NCI-H2171 (cell line): ENCODE data around the gene PLPPR3.
"Not testable (repeated sequence)": the region's sequence is repeated elsewhere in the genome, so short reads cannot be mapped to it uniquely, and the experiment has no call there.

Experiments used
- DNase-seq: peaks from one replicate; lab custom pipeline; 2025; lab: John Stamatoyannopoulos, UW

PLPPR3 gene

DNA sequence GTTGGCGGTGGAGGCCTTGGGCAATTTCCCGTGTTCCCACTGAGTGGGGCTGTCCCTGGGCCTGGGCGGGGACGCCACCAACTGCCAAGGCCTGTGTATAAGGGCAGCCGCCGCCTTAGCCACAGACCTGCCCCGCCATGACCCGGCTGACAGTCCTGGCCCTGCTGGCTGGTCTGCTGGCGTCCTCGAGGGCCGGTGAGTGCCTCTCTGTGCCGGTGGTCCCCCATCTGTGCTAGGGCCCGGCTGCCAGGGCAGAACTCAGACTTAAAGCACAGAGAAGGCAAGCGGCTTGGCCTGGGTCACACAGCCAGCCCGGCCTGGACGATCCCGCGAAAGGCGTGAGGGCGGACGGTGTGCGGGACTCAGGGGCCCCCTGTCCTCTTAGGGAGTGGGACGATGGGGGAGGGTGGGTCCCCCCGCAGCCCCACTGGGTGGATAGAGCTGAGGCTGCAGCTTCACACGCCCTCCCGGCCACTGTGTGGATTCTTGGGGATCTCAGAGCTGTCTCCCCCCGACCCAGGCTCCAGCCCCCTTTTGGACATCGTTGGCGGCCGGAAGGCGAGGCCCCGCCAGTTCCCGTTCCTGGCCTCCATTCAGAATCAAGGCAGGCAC lies 6.1 kb upstream of the PLPPR3 start, which contains the start of gene AZU1:
Gene AZU1 (plus strand): TSS at position 128 of the 612 bp plus-strand sequence. CDS start 10 bp downstream, at position 138.
- no peak for DNase-seq

DNA sequence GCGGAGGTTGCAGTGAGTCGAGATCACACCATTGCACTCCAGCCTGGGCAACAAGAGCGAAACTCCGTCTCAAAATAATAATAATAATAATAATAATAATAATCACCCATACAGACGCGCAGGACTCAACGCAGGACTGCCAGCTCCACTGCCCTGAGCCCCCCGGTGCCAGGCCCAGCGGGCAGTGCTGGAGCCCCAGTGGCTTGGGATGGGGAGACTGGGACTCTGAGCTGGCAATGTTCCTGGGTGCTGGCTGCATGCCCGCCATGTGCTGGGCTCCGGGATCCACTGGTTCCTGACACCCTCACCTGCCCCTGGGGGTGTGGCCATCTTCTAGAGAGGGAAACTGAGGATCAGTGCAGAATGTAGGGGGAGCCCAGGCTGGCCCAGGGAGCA lies 5.6 kb upstream of the PLPPR3 start:
- DNase-seq = no peak

DNA sequence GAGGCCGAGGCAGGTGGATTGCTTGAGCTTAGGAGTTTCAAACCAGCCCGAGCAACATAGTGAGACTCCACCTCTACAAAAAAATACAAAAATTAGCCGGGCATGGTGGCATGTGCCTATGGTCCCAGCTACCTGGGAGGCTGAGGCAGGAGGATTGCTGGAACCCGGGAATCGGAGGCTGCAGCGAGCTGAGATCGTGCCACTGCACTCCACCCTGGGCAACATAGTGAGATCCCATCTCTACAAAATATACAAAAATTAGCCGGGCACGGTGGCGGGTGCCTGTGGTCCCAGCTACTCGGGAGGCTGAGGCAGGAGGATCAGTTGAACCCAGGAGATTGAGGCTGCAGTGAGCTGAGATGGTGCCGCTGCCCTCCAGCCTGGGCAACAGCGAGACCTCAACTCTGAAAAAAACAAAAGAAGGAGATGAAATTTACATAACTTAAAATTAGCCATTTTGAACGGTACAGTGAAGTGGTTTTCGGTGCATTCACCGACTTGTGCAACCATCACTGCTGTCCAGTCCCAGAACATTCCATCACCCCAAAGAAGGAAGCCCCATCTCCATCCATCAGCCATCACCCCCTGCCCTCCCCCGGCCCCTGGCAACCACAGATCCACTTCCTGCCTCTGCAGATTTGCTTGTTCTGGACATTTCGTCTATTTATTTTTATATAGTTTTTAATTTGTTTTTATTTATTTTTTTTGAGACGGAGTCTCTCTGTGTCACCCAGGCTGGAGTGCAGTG lies 4.3 kb upstream of the PLPPR3 start:
- DNase-seq = no peak

DNA sequence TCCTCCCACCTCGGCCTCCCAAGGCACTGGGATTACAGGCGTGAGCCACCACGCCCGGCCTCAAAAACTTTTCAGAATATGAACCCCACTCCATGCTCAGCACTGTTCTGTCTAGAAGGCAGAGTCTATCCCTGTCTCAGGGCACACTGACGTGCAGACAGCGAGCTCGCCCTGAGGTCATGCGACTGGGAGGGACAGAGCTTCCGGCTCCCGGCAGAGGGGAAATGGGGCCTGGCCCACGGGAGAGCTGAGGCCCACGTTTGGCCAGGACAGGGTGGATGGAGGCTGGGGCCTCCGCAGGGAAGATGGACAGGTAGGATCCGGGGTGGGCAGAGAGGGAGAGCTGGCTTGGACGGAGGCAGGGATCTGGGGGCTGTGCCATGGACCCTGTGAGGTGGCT lies 3.1 kb upstream of the PLPPR3 start:
- no peak for DNase-seq

DNA sequence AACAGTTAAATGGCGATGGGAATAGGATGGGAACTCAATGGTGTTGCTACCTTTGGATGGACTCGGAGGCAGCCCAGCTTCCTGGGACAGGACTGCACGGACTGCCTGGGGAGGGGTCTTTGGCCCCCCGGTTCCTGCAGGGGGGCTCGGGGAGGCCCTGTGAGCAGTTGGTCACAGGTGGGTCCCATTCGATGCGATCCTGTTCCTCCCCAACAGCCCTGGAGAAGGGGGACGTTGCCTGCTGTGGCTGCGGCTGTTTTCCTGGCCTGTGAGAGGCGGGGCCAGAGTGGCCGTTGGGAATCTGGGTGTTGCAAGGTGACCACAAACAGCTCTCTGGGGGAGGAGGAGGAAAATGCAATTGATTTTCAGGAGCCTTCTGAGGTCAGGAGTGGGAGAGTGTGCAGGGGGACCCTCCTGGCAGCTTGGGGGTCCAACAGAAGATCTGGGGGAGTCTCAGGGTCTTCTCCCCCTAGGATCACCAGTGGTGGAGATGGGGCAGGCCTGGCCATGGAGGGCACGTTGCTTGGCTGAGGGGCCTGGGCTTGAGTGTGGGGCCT lies 1.9 kb upstream of the PLPPR3 start:
- DNase-seq = no peak

DNA sequence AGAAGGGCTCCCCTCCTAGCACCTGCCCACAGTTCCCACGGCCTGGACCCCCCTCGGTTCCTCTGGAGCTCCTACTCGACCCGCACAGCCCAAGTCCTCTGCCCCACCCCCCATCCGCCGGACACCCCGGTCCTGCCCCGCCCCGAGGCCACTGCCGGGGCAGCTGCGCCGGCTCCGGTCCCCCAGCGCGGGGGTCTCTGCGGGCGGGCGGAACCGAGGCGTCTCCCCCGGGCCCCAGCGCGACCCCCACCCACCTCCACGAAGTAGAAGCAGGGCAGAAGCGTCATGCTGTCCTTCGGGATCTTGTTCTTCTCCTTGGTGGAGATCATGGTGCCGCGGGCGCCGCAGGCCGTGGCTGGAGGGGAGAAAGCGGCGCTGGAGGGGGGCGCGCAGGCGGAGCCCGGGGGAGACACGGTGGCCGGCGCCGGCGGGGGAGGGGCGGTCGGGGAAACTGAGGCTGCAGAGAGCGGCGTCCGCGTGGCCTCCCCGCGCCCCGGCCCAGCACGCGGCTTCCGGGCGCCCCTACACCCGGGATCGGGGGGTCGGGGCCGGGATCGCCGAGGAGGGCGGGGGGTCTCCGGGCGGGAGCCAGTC lies 427 bp downstream of the PLPPR3 start:
- no peak for DNase-seq

DNA sequence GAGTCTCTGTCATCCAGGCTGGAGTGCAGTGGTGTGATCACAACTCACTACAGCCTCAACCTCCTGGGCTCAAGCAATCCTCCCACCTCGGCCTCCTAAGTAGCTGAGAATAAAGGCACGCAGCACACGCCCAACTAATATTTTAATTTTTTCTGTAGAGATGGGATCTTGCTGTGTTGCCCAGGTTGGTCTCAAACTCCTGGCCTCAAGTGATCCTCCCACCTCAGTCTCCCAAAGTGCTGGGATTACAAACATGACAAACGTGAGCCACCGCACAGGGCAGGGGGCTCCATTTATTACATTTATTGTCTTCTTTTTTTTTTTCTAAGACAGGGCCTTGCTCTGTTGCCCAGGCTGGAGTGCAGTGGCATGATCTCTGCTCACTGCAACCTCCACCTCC lies 1.5 kb downstream of the PLPPR3 start:
- not testable (repeated sequence) for DNase-seq

DNA sequence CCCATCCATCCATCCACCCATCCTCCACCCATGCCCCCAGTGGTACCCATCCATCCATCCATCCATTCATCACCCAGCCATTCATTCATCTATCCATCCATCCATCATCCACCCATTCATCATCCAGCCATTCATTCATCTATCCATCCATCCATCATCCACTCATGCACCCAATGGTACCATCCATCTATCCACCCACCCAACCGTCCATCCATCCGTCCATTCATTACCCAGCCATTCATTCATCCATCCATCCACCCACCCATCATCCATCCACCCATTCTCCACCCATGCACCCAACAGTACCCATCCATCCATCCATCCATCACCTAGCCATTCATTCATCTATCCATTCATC lies 5.3 kb downstream of the PLPPR3 start:
- DNase-seq = no peak

DNA sequence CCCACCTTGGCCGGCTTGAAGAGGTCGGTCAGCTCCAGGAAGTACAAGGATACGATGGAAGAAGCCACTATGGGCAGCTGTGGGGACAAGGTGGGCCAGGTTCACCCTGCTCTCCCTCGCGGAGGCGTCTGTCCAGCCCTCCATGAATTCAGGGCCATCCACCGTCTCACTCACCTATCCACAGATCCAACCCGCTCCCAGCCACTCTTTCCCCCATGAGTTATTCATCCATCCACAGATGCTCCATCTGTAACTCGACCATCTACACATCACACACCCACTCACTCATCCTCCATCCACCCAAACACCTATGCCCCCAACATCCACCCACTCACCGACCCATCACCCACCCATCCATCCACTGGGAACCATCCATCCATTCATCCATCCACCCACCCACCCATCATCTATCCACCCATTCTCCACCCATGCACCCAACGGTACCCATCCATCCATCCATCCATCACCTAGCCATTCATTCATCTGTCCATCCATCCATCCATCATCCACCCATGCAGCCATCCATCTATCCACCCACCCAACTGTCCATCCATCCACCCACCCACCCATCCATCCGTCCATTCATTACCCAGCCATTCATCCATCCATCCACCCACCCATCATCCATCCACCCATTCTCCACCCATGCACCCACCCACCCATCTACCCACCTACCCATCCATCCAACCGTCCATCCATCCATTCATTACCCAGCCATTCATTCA lies 5.8 kb downstream of the PLPPR3 start:
- no peak for DNase-seq

DNA sequence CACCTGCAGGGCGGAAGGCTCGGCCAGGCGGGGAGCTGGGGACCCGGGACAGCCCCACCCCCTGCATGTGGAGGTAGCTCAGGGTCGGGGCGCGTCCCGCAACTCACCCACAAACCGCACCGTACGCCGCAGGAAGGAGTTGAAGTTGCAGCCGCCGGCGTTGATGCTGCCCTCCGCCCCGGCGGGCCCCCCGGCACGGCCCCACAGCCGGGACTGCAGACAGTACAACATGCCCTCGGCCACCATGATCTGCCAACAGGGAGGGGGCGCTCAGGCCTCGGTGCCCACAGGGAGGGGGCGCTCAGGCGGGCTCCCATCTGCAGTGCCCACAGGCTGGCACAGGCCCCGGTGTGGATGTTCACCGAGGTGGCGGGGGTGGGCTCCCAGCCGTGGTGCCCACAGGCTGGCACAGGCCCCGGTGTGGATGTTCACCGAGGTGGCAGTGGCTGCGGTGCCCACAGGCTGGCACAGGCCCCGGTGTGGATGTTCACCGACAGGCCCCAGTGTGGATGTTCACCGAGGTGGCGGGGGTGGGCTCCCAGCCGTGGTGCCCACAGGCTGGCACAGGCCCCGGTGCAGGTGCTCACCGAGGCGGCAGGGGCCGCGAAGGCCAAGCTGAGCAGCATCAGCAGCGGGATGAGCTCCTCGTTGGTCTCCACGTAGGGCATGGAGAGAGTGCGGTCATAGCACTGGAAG lies 6.5 kb downstream of the PLPPR3 start:
- DNase-seq = no peak

DNA sequence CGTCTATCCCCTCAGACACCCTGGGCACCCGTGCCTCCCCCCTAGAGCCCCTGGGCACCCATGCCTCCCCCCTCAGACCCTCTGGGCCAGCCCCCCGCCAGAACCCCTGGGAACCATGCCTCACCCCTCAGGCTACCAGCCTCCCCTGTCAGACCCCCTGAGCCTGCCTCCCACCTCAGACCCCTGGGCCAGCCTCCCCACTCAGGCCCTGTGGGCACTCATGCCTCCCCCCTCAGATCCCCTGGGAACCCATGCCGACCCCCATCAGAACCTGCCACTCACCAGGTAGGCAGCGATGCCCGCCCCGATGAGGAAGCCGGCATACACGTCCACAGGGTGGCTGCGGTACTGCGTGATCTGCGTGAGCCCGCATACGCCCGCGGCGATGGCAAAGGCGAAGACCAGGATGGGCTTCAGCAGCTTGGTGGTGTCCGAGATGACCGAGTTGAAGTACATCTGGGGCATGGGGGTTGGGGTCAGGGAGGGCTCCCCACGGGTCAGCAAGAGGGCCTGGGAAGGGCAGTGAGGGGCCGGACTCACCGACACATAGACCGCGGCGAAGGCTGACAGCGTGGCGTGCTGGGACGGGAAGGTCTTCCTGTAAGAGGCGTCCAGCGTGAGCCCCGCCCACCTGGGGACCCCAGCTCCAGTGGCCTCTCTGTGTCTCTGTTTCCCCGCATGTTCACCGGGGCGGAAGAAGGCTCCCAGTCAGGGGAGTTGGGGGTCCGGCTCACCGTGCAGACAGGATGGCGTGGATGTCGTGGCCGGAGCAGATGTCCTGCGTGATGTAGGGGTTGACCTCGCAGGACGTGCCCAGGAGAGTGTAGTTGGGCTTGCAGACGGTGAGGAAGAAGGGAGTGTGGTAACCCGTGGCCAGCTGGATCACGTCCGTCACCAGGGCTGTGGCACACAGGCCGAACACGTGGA lies 7.3 kb downstream of the PLPPR3 start:
- no peak for DNase-seq

DNA sequence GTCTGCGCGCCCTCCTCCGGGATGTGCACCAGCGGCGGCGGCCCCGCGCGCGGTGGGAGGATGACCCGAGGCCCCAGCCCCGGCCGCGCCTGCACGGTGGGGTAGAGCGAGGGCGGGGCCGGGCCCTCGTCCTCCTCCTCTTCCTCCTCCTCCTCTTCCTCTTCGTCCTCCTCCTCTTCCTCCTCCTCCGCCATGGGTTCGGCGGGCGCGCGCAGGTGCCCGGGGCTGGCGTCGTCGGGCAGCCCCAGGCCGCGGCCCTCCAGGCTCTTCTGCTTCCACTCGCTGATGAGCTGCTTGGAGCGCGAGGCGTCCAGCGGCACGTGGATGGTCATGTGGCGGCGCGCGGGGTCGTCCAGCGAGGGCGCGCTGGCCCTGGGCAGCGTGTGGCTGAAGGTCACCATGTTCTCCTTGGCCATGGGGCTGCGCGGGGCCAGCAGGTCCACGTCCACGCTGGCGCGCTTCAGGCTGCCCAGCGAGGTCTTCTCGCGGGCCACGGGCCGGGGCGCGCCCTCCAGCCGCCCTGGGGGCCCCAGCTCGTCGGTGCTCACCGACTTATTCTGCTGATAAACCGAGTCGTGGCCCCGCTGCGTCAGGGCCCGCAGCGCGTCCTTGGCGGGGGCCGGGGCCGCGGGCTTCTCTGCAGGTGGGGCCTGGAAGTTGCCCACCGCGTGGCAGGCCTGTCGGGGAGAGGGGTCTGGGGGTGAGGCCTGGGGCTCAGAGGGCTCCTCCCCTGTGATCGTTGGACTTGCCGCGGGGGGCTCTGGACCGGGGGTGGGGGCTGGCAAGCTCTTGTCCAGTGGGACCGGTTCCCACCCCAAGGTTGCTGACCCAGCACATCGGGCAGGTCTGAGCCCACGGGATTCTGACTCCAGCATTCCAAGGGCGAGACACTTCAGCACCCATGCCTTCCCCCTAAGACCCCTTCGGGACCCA lies 8.3 kb downstream of the PLPPR3 start:
- DNase-seq = no peak

DNA sequence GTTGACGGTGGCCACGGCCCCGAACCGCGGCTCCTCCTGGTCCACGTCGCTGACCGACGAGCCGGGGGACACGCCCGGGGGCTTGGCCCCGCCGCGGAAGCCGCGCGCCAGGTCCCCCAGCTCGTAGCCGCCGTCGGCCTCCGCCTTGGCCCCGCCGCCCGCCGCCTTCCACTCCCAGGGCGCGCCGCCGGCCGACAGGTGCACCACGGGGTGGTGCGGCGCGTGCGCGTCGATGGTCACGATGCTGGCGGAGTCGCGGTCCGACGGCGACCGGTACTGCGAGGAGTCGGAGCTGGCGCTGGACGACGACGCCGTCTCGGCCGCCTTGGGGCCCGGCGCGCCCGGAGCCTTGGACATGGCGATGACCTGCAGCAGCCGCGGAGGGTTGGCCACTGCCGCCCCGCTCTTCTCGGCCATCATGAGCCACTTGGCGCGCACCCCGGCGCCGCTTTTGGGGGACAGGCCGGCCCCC lies 9.0 kb downstream of the PLPPR3 start:
- no peak for DNase-seq

DNA sequence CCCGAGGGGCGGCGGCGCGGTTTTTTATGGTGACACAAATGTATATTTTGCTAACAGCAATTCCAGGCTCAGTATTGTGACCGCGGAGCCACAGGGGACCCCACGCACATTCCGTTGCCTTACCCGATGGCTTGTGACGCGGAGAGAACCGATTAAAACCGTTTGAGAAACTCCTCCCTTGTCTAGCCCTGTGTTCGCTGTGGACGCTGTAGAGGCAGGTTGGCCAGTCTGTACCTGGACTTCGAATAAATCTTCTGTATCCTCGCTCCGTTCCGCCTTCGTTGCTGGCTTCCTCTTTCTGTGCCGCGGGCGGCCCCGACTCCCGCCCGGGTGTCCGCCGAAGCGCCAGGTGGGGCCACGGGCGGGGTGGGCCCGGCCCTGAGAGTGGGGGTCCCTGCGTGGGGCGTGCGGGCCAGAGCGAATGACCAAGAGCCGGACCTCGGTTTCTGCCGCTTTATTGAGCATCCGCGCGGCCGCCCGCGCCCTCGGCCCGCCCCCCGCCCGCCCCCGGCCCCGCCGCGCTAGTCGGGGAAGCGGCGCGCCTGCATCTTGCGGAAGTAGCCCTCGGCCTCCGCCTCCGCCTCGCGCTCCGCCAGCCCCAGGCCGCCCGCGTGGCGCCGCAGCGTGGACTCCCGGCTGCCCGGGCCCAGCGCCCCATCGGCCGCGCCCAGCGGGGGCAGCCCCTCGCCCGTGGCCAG lies 9.6 kb downstream of the PLPPR3 start:
- no peak for DNase-seq

DNA sequence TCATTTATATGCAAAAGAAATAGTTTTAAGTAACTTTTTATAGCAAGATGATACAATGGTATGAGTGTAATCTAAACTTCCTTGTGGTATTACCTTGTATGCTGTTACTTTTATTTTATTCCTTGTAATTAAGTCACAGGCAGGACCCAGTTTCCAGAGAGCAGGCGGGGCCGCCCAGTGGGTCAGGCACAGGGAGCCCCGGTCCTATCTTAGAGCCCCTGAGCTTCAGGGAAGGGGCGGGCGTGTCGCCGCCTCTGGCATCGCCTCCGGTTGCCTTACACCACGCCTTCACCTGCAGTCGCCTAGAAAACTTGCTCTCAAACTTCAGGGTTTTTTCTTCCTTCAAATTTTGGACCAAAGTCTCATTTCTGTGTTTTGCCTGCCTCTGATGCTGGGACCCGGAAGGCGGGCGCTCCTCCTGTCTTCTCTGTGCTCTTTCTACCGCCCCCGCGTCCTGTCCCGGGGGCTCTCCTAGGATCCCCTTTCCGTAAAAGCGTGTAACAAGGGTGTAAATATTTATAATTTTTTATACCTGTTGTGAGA lies 10.2 kb downstream of the PLPPR3 start:
- no peak for DNase-seq

DNA sequence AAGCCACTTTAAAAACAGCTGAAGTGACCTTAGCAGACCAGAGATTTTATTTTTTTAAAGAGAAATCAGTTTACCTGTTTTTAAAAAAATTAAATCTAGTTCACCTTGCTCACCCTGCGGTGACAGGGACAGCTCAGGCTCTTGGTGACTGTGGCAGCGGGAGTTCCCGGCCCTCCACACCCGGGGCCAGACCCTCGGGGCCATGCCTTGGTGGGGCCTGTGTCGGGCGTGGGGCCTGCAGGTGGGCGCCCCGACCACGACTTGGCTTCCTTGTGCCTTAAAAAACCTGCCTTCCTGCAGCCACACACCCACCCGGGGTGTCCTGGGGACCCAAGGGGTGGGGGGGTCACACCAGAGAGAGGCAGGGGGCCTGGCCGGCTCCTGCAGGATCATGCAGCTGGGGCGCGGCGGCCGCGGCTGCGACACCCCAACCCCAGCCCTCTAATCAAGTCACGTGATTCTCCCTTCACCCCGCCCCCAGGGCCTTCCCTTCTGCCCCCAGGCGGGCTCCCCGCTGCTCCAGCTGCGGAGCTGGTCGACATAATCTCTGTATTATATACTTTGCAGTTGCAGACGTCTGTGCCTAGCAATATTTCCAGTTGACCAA lies 10.8 kb downstream of the PLPPR3 start:
- no peak for DNase-seq

DNA sequence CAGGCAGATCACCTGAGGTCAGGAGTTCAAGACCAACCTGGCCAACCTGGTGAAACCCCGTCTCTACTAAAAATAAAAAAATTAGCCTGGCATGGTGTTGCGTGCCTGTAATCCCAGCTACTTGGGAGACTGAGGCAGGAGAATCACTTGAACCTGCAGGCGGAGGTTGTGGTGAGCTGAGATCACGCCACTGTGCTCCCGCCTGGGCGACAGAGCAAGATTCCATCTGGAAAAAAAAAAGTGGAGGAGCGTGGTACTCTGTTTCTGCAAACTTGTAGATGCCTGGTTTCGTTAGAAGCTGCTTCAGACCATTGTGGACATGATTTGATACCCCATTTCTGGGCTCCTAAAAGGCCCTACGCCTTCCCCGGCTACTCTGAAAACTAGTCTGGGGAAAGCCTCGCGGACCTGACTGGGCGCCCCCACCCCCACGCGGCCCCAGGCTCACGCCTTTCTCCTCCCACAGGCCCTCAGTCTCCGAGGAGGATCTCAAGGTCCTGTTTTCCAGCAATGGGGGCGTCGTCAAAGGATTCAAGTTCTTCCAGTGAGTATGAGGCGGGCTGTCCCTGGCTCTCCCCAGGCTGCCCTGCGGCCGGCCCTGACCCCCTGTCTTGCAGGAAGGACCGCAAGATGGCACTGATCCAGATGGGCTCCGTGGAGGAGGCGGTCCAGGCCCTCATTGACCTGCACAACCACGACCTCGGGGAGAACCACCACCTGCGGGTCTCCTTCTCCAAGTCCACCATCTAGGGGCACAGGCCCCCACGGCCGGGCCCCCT lies 11.5 kb downstream of the PLPPR3 start:
- DNase-seq = no peak

DNA sequence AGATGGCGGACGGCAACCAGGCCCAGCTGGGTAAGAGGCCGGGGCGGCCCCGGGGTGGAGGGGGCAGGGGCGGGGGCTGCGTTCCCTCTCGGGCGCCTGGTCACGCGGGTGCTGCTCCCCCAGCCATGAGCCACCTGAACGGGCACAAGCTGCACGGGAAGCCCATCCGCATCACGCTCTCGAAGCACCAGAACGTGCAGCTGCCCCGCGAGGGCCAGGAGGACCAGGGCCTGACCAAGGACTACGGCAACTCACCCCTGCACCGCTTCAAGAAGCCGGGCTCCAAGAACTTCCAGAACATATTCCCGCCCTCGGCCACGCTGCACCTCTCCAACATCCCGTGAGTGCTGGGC lies 13.4 kb downstream of the PLPPR3 start:
- no peak for DNase-seq
